Tibial nerve (tissue), 4 donors: Measurements from ENCODE around the gene GALM.

Experiments used
- EP300 ChIP-seq, 2 donors: sonication (generic); formaldehyde crosslinking; IDR thresholded peaks; one replicate each; pipeline ENCODE4 v1.6.1; 2017; ENCODE audit warnings: antibody characterized with exemption in 2 of 2, mild to moderate bottlenecking in 1 of 2
- POLR2A ChIP-seq, 2 donors: fragments of 450-650 bp; IDR thresholded peaks; one replicate each; pipeline ENCODE4 v1.6.1; 2017; ENCODE audit warnings: antibody characterized with exemption in 2 of 2, mild to moderate bottlenecking in 2 of 2, moderate library complexity in 2 of 2
- TF ChIP-seq, protein P1 (sequence below), 5 experiments: fragments of 200-600 bp in 3 of 5; fragments of 450-650 bp in 2 of 5; sonication (generic) in 3 of 5; IDR thresholded peaks; one replicate each; pipeline ENCODE4 v1.5.1; 2016 to 2019; ENCODE audit warnings: antibody characterized with exemption in 5 of 5, mild to moderate bottlenecking in 3 of 5, moderate library complexity in 2 of 5

DNA sequence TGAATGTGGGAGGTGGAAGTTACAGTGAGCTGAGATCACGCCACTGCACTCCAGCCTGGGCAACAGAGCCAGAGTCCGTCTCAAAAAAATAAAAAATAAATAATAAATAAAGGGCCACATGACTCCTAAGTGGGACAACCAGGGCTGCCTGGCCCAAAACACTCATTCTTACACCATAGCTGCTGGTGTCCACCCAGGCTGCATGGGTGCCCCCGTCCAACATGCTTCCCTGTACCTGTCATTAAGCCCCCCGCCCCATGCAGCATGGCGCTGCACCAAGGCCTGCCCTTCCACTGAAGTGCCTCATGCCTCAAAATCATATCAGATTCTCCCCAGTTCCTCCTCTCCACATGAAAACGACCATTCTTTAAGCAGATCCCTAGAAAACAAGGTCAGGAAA lies 10.8 kb downstream of the GALM start:
- TF ChIP-seq EP300 (IDR thresholded peaks at IDR 0.05) (no peak), POLR2A (IDR thresholded peaks at IDR 0.05) (no peak)
- TF ChIP-seq, protein P1, sequence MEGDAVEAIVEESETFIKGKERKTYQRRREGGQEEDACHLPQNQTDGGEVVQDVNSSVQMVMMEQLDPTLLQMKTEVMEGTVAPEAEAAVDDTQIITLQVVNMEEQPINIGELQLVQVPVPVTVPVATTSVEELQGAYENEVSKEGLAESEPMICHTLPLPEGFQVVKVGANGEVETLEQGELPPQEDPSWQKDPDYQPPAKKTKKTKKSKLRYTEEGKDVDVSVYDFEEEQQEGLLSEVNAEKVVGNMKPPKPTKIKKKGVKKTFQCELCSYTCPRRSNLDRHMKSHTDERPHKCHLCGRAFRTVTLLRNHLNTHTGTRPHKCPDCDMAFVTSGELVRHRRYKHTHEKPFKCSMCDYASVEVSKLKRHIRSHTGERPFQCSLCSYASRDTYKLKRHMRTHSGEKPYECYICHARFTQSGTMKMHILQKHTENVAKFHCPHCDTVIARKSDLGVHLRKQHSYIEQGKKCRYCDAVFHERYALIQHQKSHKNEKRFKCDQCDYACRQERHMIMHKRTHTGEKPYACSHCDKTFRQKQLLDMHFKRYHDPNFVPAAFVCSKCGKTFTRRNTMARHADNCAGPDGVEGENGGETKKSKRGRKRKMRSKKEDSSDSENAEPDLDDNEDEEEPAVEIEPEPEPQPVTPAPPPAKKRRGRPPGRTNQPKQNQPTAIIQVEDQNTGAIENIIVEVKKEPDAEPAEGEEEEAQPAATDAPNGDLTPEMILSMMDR (IDR thresholded peaks at IDR 0.05) = no peak
